ENCODE results near the gene ORC4.

ORC4 gene

GRCh38 chr2:147989102-147989501 lies 31.4 kb downstream of the ORC4 start:
- Histone ChIP-seq H3K9ac (ENCODE audit: low read length) (no peak overlapping the region), H3K9me3 (ENCODE audit: control insufficient read depth, low read depth, low read length) (no peaks in the 10 kb centered on the region), H3K4me1 (ENCODE audit: control insufficient read depth, low read depth, low read length) (peaks cover 14% of the 10 kb centered on the region), H3K4me3 (ENCODE audit: low read length) (no peak overlapping the region), H3K27ac (ENCODE audit: low read length) (no peak overlapping the region), H3K27me3 (ENCODE audit: control insufficient read depth, insufficient read depth, low read length) (no peaks in the 10 kb centered on the region), H3K36me3 (ENCODE audit: control insufficient read depth, low read depth, low read length) (no peaks in the 10 kb centered on the region)

GRCh38 chr2:147980940-147981528 lies 39.5 kb downstream of the ORC4 start:
- no peaks in the 10 kb centered on the region for H3K36me3 ChIP-seq (ENCODE audit: control insufficient read depth, low read depth, low read length)
- H3K9ac ChIP-seq (ENCODE audit: low read length) = no peak overlapping the region
- no peaks in the 10 kb centered on the region for H3K4me1 ChIP-seq (ENCODE audit: control insufficient read depth, low read depth, low read length)
- H3K27ac ChIP-seq (ENCODE audit: low read length) = no peak overlapping the region
- H3K27me3 ChIP-seq (ENCODE audit: control insufficient read depth, insufficient read depth, low read length) = no peaks in the 10 kb centered on the region
- no peak overlapping the region for H3K4me3 ChIP-seq (ENCODE audit: low read length)
- no peaks in the 10 kb centered on the region for H3K9me3 ChIP-seq (ENCODE audit: control insufficient read depth, low read depth, low read length)

- H3K27ac ChIP-seq (ENCODE audit: low read length) = no peak overlapping the region
- H3K27me3 ChIP-seq (ENCODE audit: control insufficient read depth, insufficient read depth, low read length) = no peaks in the 10 kb centered on the region
- H3K4me1 ChIP-seq (ENCODE audit: control insufficient read depth, low read depth, low read length) = no peaks in the 10 kb centered on the region
- H3K36me3 ChIP-seq (ENCODE audit: control insufficient read depth, low read depth, low read length) = peaks cover 6% of the 10 kb centered on the region
- H3K4me3 ChIP-seq (ENCODE audit: low read length) = no peak overlapping the region
- no peaks in the 10 kb centered on the region for H3K9me3 ChIP-seq (ENCODE audit: control insufficient read depth, low read depth, low read length)
- no peak overlapping the region for H3K9ac ChIP-seq (ENCODE audit: low read length)
Measured at GRCh38 chr2:147977679-147978078, 42.9 kb downstream of the ORC4 start.

GRCh38 chr2:147976102-147976501 lies 44.4 kb downstream of the ORC4 start:
- H3K36me3 ChIP-seq (ENCODE audit: control insufficient read depth, low read depth, low read length) = peaks cover 14% of the 10 kb centered on the region
- H3K27ac ChIP-seq (ENCODE audit: low read length) = no peak overlapping the region
- no peaks in the 10 kb centered on the region for H3K9me3 ChIP-seq (ENCODE audit: control insufficient read depth, low read depth, low read length)
- H3K4me1 ChIP-seq (ENCODE audit: control insufficient read depth, low read depth, low read length) = no peaks in the 10 kb centered on the region
- no peak overlapping the region for H3K9ac ChIP-seq (ENCODE audit: low read length)
- H3K27me3 ChIP-seq (ENCODE audit: control insufficient read depth, insufficient read depth, low read length) = no peaks in the 10 kb centered on the region
- no peak overlapping the region for H3K4me3 ChIP-seq (ENCODE audit: low read length)

- peaks cover 17% of the 10 kb centered on the region for H3K36me3 ChIP-seq (ENCODE audit: control insufficient read depth, low read depth, low read length)
- H3K27me3 ChIP-seq (ENCODE audit: control insufficient read depth, insufficient read depth, low read length) = no peaks in the 10 kb centered on the region
- no peak overlapping the region for H3K9ac ChIP-seq (ENCODE audit: low read length)
- H3K4me3 ChIP-seq (ENCODE audit: low read length) = no peak overlapping the region
- no peak overlapping the region for H3K27ac ChIP-seq (ENCODE audit: low read length)
- peaks cover 4% of the 10 kb centered on the region for H3K9me3 ChIP-seq (ENCODE audit: control insufficient read depth, low read depth, low read length)
- no peaks in the 10 kb centered on the region for H3K4me1 ChIP-seq (ENCODE audit: control insufficient read depth, low read depth, low read length)
Measured at GRCh38 chr2:147968571-147968970, 52.0 kb downstream of the ORC4 start.

GRCh38 chr2:147952118-147952517 lies 68.4 kb downstream of the ORC4 start:
- no peaks in the 10 kb centered on the region for H3K9me3 ChIP-seq (ENCODE audit: control insufficient read depth, low read depth, low read length)
- no peak overlapping the region for H3K27ac ChIP-seq (ENCODE audit: low read length)
- H3K4me3 ChIP-seq (ENCODE audit: low read length) = no peak overlapping the region
- no peaks in the 10 kb centered on the region for H3K27me3 ChIP-seq (ENCODE audit: control insufficient read depth, insufficient read depth, low read length)
- no peak overlapping the region for H3K9ac ChIP-seq (ENCODE audit: low read length)
- peaks cover 12% of the 10 kb centered on the region for H3K36me3 ChIP-seq (ENCODE audit: control insufficient read depth, low read depth, low read length)
- H3K4me1 ChIP-seq (ENCODE audit: control insufficient read depth, low read depth, low read length) = no peaks in the 10 kb centered on the region

GRCh38 chr2:147945660-147946059 lies 74.9 kb downstream of the ORC4 start:
- Histone ChIP-seq H3K27me3 (ENCODE audit: control insufficient read depth, insufficient read depth, low read length) (no peaks in the 10 kb centered on the region), H3K9ac (ENCODE audit: low read length) (no peak overlapping the region), H3K27ac (ENCODE audit: low read length) (no peak overlapping the region), H3K36me3 (ENCODE audit: control insufficient read depth, low read depth, low read length) (peaks cover 15% of the 10 kb centered on the region), H3K4me3 (ENCODE audit: low read length) (no peak overlapping the region), H3K9me3 (ENCODE audit: control insufficient read depth, low read depth, low read length) (no peaks in the 10 kb centered on the region), H3K4me1 (ENCODE audit: control insufficient read depth, low read depth, low read length) (no peaks in the 10 kb centered on the region)

GRCh38 chr2:147939313-147939712 lies 81.2 kb downstream of the ORC4 start:
- H3K27ac ChIP-seq (ENCODE audit: low read length) = no peak overlapping the region

GRCh38 chr2:147937744-147938349 lies 82.7 kb downstream of the ORC4 start:
- H3K9me3 ChIP-seq (ENCODE audit: control insufficient read depth, low read depth, low read length) = no peaks in the 10 kb centered on the region
- no peaks in the 10 kb centered on the region for H3K4me1 ChIP-seq (ENCODE audit: control insufficient read depth, low read depth, low read length)
- no peak overlapping the region for H3K4me3 ChIP-seq (ENCODE audit: low read length)
- H3K9ac ChIP-seq (ENCODE audit: low read length) = no peak overlapping the region
- peaks cover 37% of the 10 kb centered on the region for H3K36me3 ChIP-seq (ENCODE audit: control insufficient read depth, low read depth, low read length)
- no peak overlapping the region for H3K27ac ChIP-seq (ENCODE audit: low read length)
- H3K27me3 ChIP-seq (ENCODE audit: control insufficient read depth, insufficient read depth, low read length) = no peaks in the 10 kb centered on the region

More at GRCh38 chr2:147939313-147939712, 81.2 kb downstream of the ORC4 start:
- H3K9me3 ChIP-seq (ENCODE audit: control insufficient read depth, low read depth, low read length) = no peaks in the 10 kb centered on the region
- no peaks in the 10 kb centered on the region for H3K27me3 ChIP-seq (ENCODE audit: control insufficient read depth, insufficient read depth, low read length)
- no peak overlapping the region for H3K9ac ChIP-seq (ENCODE audit: low read length)
- H3K36me3 ChIP-seq (ENCODE audit: control insufficient read depth, low read depth, low read length) = peaks cover 40% of the 10 kb centered on the region
- H3K4me3 ChIP-seq (ENCODE audit: low read length) = no peak overlapping the region
- no peaks in the 10 kb centered on the region for H3K4me1 ChIP-seq (ENCODE audit: control insufficient read depth, low read depth, low read length)

- peaks cover 29% of the 10 kb centered on the region for H3K36me3 ChIP-seq (ENCODE audit: control insufficient read depth, low read depth, low read length)
Measured at GRCh38 chr2:147934881-147935620, 85.5 kb downstream of the ORC4 start.

GRCh38 chr2:147933931-147934330 lies 86.6 kb downstream of the ORC4 start:
- Histone ChIP-seq H3K36me3 (ENCODE audit: control insufficient read depth, low read depth, low read length) (peaks cover 29% of the 10 kb centered on the region), H3K4me1 (ENCODE audit: control insufficient read depth, low read depth, low read length) (no peaks in the 10 kb centered on the region), H3K4me3 (ENCODE audit: low read length) (no peak overlapping the region), H3K9ac (ENCODE audit: low read length) (no peak overlapping the region), H3K27me3 (ENCODE audit: control insufficient read depth, insufficient read depth, low read length) (no peaks in the 10 kb centered on the region), H3K9me3 (ENCODE audit: control insufficient read depth, low read depth, low read length) (no peaks in the 10 kb centered on the region), H3K27ac (ENCODE audit: low read length) (no peak overlapping the region)

More at GRCh38 chr2:147934881-147935620, 85.5 kb downstream of the ORC4 start:
- Histone ChIP-seq H3K27me3 (ENCODE audit: control insufficient read depth, insufficient read depth, low read length) (no peaks in the 10 kb centered on the region), H3K27ac (ENCODE audit: low read length) (no peak overlapping the region), H3K9ac (ENCODE audit: low read length) (no peak overlapping the region), H3K4me3 (ENCODE audit: low read length) (no peak overlapping the region), H3K9me3 (ENCODE audit: control insufficient read depth, low read depth, low read length) (no peaks in the 10 kb centered on the region), H3K4me1 (ENCODE audit: control insufficient read depth, low read depth, low read length) (no peaks in the 10 kb centered on the region)
